ENCODE data around the gene PELO.

GRCh38 chr5:52817818-52818217, 30.1 kb downstream of the PELO start:
- TF ChIP-seq CREB5 (CRISPR knock-in tag; IDR thresholded peaks at IDR 0.05; ENCODE audit: low read depth) (no peak), ZNF565 (CRISPR knock-in tag; conservative IDR thresholded peaks at IDR 0.05; ENCODE audit: low read depth) (no peak), BACH2 (CRISPR knock-in tag; IDR thresholded peaks at IDR 0.05; ENCODE audit: borderline replicate concordance) (no peak), RARB (CRISPR knock-in tag; IDR thresholded peaks at IDR 0.05) (no peak), PATZ1 (CRISPR knock-in tag; IDR thresholded peaks at IDR 0.05; ENCODE audit: borderline replicate concordance) (no peak), ZNF70 (CRISPR knock-in tag; IDR thresholded peaks at IDR 0.05) (no peak), ZC3H10 (CRISPR knock-in tag; IDR thresholded peaks at IDR 0.05) (no peak), TSHZ2 (CRISPR knock-in tag; IDR thresholded peaks at IDR 0.05) (no peak), ZFP3 (CRISPR knock-in tag; IDR thresholded peaks at IDR 0.05) (no peak), CSRNP3 (CRISPR knock-in tag; IDR thresholded peaks at IDR 0.05) (no peak), ZFP30 (CRISPR knock-in tag; IDR thresholded peaks at IDR 0.05) (no peak), ISL1 (CRISPR knock-in tag; IDR thresholded peaks at IDR 0.05) (no peak)
